A673 (cell line): Measurements from ENCODE around the gene RPS6KA3. TPM values are rescaled to one million over a fixed set of nuclear protein-coding genes. Genes with fewer than 3 reads are reported as not detected.

Source experiments
- BruUV-seq: library from RNA; stranded (reverse); fragments of 400-500 nt; replicated peaks from 2 replicates; lab custom pipeline; 2021; lab: Mats Ljungman, UMichigan
- CTCF ChIA-PET: fragments of 300-600 bp; sonication (Branson Sonifier 250); formaldehyde crosslinking; loops from one replicate; lab custom pipeline; 2022; ENCODE audit warnings: antibody characterized with exemption; lab: Charles Lee
- POLR2A ChIA-PET: fragments of 300-600 bp; sonication (Branson Sonifier 250); formaldehyde crosslinking; loops from one replicate; lab custom pipeline; 2022; ENCODE audit warnings: antibody characterized with exemption; ENCODE audit not compliant: low non-redundant PET; lab: Charles Lee
- DNase-seq: peaks from one replicate; pipeline ENCODE4 v3.0.0-alpha.2; 2015; ENCODE audit warnings: low spot score
- H3K27ac ChIP-seq: fragments of 200-600 bp; sonication (generic); 2 replicates; pipeline ENCODE4 v1.5.1; 2016; ENCODE audit warnings: mixed run types, low read depth, mild to moderate bottlenecking, mixed read lengths, antibody characterized with exemption, low read length; ENCODE audit not compliant: poor library complexity, severe bottlenecking
- H3K27me3 ChIP-seq: fragments of 200-600 bp; sonication (generic); replicated peaks from 2 replicates; pipeline ENCODE4 v1.6.1; 2017; ENCODE audit warnings: mixed run types, low read depth, mild to moderate bottlenecking, mixed read lengths, antibody characterized with exemption, low read length; ENCODE audit not compliant: insufficient read depth, poor library complexity
- H3K36me3 ChIP-seq: fragments of 200-600 bp; sonication (generic); 2 replicates; pipeline ENCODE4 v1.6.1; 2016; ENCODE audit warnings: mixed run types, mild to moderate bottlenecking, mixed read lengths, antibody characterized with exemption, low read length; ENCODE audit not compliant: insufficient read depth, poor library complexity, severe bottlenecking
- H3K4me1 ChIP-seq: fragments of 200-600 bp; sonication (generic); 2 replicates; pipeline ENCODE4 v1.6.1; 2017; ENCODE audit warnings: mixed run types, mild to moderate bottlenecking, mixed read lengths, antibody characterized with exemption, low read length; ENCODE audit not compliant: insufficient read depth, poor library complexity, severe bottlenecking
- H3K4me3 ChIP-seq: fragments of 200-600 bp; sonication (generic); 2 replicates; pipeline ENCODE4 v1.5.1; 2016; ENCODE audit warnings: low read depth, mixed run types, mild to moderate bottlenecking, mixed read lengths, low read length; ENCODE audit not compliant: poor library complexity, severe bottlenecking
- H3K9me3 ChIP-seq: fragments of 200-600 bp; sonication (generic); 2 replicates; pipeline ENCODE4 v1.6.1; 2016; ENCODE audit warnings: mixed run types, low read depth, mild to moderate bottlenecking, mixed read lengths, antibody characterized with exemption, low read length; ENCODE audit not compliant: poor library complexity, severe bottlenecking
- CTCF ChIP-seq: fragments of 300-800, 200-600 bp; sonication (generic); conservative IDR thresholded peaks from 2 replicates; pipeline ENCODE4 v1.5.1; 2017; ENCODE audit warnings: low read depth, mild to moderate bottlenecking, antibody characterized with exemption, low read length, moderate library complexity, mixed read lengths
- EZH2 ChIP-seq: fragments of 200-600 bp; sonication (generic); IDR thresholded peaks from 2 replicates; pipeline ENCODE4 v1.6.1; 2017; ENCODE audit warnings: borderline replicate concordance, low read depth, mild to moderate bottlenecking, mixed read lengths, antibody characterized with exemption, low read length; ENCODE audit not compliant: poor library complexity, severe bottlenecking
- intact Hi-C: fragments of 100-400 bp; cut with micrococcal nuclease; formaldehyde crosslinking; loops from one replicate; pipeline ENCODE4 v1.10.0; 2022; ENCODE audit not compliant: unreplicated experiment
- total RNA-seq: library from RNA; stranded (reverse); gene quantifications from 2 replicates; pipeline ENCODE4 v1.2.3, GENCODE V29; 2021

RPS6KA3 gene
- total RNA-seq, 1 experiment from 2014 or later, result 33.6 TPM

GRCh38 chrX:20116087-20116576 lies 150.6 kb downstream of the RPS6KA3 start:
- H3K27me3 ChIP-seq, result no peaks in the 10 kb centered on the region
- H3K9me3 ChIP-seq, result no peaks in the 10 kb centered on the region
- DNase-seq, result no peak
- CTCF ChIA-PET, result no interaction called here
- peak overlapping the region; percentile 29 for H3K4me3 ChIP-seq
- intact Hi-C loops, result no loop called here
- no peaks in the 10 kb centered on the region for H3K4me1 ChIP-seq
- BruUV-seq, result no TSS peak
- TF ChIP-seq EZH2 (no peak), CTCF (no peak)
- POLR2A ChIA-PET, result no interaction called here
- no peak overlapping the region for H3K27ac ChIP-seq
- H3K36me3 ChIP-seq, result no peaks in the 10 kb centered on the region

GRCh38 chrX:20112022-20112774 lies 154.5 kb downstream of the RPS6KA3 start:
- Histone ChIP-seq H3K9me3 (no peaks in the 10 kb centered on the region), H3K4me3 (no peak overlapping the region), H3K27ac (no peak overlapping the region), H3K27me3 (peaks cover 3% of the 10 kb centered on the region), H3K4me1 (no peaks in the 10 kb centered on the region), H3K36me3 (no peaks in the 10 kb centered on the region)
- POLR2A ChIA-PET, result no interaction called here
- no peak for DNase-seq
- intact Hi-C loops, result no loop called here
- no TSS peak for BruUV-seq
- CTCF ChIA-PET, result no interaction called here
- TF ChIP-seq CTCF, result no peak
- TF ChIP-seq EZH2, result no peak

- ChIA-PET CTCF (no interaction called here), POLR2A (no interaction called here)
- H3K4me3 ChIP-seq, result no peak overlapping the region
- no peak overlapping the region for H3K27ac ChIP-seq
- intact Hi-C loops, result no loop called here
- peaks cover 3% of the 10 kb centered on the region for H3K27me3 ChIP-seq
- no peaks in the 10 kb centered on the region for H3K9me3 ChIP-seq
- H3K36me3 ChIP-seq, result no peaks in the 10 kb centered on the region
- DNase-seq, result no peak
- TF ChIP-seq EZH2 (no peak), CTCF (no peak)
- BruUV-seq, result no TSS peak
- H3K4me1 ChIP-seq, result no peaks in the 10 kb centered on the region
These were observed 155.4 kb downstream of the RPS6KA3 start for GRCh38 chrX:20111271-20111670.
